ENCODE measurements around the gene ZNF660.
"Not testable (repeated sequence)": the region's sequence is repeated elsewhere in the genome, so short reads cannot be mapped to it uniquely, and the experiment has no call there.

Gene ZNF660

DNA sequence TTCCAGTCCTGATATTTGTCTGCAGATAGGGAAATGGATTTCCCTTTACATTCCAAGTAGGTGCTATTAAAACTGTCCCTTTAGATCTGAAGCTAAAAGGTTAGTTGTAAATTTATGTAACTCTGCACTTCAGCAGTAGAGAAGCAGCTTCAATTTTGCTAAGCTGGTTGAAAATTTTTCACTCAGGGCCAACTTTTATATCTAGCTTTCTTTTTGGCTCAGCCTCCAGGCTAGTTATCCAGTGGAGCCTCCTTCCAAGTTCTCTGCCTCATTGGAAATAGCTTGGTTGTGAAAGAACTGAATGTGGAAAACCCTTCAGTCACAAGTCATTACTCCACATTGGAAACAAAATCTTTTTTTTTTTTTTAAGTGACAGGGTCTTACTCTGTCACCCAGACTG lies 8.2 kb upstream of the ZNF660 start:
- TF ChIP-seq, protein P1, sequence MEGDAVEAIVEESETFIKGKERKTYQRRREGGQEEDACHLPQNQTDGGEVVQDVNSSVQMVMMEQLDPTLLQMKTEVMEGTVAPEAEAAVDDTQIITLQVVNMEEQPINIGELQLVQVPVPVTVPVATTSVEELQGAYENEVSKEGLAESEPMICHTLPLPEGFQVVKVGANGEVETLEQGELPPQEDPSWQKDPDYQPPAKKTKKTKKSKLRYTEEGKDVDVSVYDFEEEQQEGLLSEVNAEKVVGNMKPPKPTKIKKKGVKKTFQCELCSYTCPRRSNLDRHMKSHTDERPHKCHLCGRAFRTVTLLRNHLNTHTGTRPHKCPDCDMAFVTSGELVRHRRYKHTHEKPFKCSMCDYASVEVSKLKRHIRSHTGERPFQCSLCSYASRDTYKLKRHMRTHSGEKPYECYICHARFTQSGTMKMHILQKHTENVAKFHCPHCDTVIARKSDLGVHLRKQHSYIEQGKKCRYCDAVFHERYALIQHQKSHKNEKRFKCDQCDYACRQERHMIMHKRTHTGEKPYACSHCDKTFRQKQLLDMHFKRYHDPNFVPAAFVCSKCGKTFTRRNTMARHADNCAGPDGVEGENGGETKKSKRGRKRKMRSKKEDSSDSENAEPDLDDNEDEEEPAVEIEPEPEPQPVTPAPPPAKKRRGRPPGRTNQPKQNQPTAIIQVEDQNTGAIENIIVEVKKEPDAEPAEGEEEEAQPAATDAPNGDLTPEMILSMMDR (IDR thresholded peaks at IDR 0.05; ENCODE audit: poor library complexity, severe bottlenecking) = no peak
- no peaks in the 10 kb centered on the region for H3K27me3 ChIP-seq (ENCODE audit: insufficient read depth, poor library complexity, severe bottlenecking)
- no peaks in the 10 kb centered on the region for H3K36me3 ChIP-seq (ENCODE audit: low read depth)
- no peaks in the 10 kb centered on the region for H3K4me1 ChIP-seq (ENCODE audit: insufficient read depth, poor library complexity, severe bottlenecking)
- DNase-seq (ENCODE audit: low spot score) = no peak
- no peak overlapping the region for H3K4me3 ChIP-seq (ENCODE audit: severe bottlenecking)
- ATAC-seq (ENCODE audit: low read depth) = no peak
- H3K27ac ChIP-seq (ENCODE audit: poor library complexity, severe bottlenecking) = no peak overlapping the region
- H3K9me3 ChIP-seq (ENCODE audit: severe bottlenecking) = peaks cover 10% of the 10 kb centered on the region

DNA sequence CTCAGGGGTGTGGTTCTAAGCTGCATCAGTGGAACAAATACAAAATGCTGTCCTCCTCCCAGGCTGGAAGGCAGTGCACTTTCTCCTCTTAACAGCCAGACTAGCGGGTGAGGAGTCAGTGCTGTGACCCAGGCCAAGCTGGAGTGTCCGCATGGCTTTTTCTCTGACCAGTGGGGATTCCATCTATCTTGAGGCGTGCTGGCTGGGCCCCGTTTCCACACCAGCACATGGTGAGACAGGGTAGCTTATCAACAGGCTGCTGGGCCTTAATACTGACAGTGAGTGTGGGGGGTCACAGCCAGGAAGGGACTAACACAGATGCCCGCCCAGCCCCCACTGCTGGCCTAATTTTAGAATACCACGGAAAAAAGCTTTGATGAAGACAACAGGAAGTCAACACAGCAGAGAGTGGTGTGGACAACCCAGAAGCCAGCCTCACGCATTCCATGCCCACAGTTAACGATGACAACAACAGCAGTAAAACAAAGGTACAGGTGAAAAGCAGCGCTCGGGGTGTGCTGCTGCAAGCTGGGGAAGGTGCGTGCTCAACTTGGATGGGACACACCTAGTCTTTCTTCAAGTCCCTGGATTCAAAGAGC lies 7.3 kb upstream of the ZNF660 start:
- H3K4me3 ChIP-seq (ENCODE audit: severe bottlenecking); H3K27me3 ChIP-seq (ENCODE audit: insufficient read depth, poor library complexity, severe bottlenecking); ATAC-seq (ENCODE audit: low read depth): not testable (repeated sequence)

DNA sequence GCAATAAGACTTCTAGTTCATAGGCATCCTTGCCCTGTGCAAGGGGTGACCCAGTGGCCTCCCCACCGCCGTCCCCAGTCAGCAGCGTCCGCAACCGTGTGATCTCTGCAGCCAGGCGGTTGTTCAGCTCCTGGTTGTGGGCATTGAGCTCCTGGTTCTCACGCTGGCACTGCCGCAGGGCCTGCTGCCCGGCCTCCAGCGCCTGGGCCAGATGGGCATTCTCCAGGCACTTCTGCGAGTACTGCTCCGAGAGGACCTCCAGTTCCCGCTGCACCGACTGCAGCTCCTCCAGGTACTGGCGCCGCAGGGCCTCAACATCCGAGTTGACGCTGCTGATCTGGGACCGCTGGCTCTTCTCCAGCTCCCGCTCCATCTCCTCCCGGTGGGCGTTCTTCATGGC lies 6.4 kb upstream of the ZNF660 start:
- ATAC-seq (ENCODE audit: low read depth); H3K36me3 ChIP-seq (ENCODE audit: low read depth); H3K4me1 ChIP-seq (ENCODE audit: insufficient read depth, poor library complexity, severe bottlenecking); H3K27me3 ChIP-seq (ENCODE audit: insufficient read depth, poor library complexity, severe bottlenecking); H3K9me3 ChIP-seq (ENCODE audit: severe bottlenecking); H3K27ac ChIP-seq (ENCODE audit: poor library complexity, severe bottlenecking); DNase-seq (ENCODE audit: low spot score); H3K4me3 ChIP-seq (ENCODE audit: severe bottlenecking): not testable (repeated sequence)

More for the DNA sequence above, 7.3 kb upstream of the ZNF660 start:
- not testable (repeated sequence) for H3K4me1 ChIP-seq (ENCODE audit: insufficient read depth, poor library complexity, severe bottlenecking); DNase-seq (ENCODE audit: low spot score); H3K9me3 ChIP-seq (ENCODE audit: severe bottlenecking); H3K27ac ChIP-seq (ENCODE audit: poor library complexity, severe bottlenecking); H3K36me3 ChIP-seq (ENCODE audit: low read depth)

DNA sequence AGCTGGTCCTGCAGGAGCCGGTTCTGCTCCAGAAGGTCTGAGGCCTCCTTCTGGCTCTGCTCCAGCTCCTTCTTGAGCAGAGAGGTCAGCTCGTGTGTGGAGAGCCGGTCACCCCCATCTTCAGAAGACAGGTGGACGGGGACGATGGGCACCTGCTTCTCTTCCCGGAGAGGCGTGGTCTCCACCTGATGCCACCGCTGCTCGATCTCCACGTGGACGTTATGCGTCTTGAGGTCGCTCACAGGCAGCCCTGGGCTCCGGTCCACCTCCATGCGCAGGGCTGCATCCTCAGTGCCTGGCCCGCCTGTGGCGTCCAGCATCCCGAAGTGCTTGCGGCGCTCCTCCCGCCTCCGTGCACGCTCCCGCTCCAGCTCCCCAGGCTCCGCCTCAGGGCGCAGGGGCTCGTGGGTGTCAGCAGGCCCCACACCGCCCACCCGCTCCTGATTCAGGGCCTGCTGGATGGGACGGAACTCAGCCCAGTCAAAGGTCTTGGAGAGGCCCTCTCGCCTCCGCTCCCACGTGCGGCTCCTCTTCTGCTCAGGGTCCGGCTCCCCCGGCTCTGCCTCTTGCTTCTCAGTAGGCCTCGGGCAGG lies 5.7 kb upstream of the ZNF660 start:
- ATAC-seq (ENCODE audit: low read depth); H3K36me3 ChIP-seq (ENCODE audit: low read depth); DNase-seq (ENCODE audit: low spot score); H3K4me3 ChIP-seq (ENCODE audit: severe bottlenecking); H3K9me3 ChIP-seq (ENCODE audit: severe bottlenecking); H3K4me1 ChIP-seq (ENCODE audit: insufficient read depth, poor library complexity, severe bottlenecking); H3K27me3 ChIP-seq (ENCODE audit: insufficient read depth, poor library complexity, severe bottlenecking); H3K27ac ChIP-seq (ENCODE audit: poor library complexity, severe bottlenecking): not testable (repeated sequence)

DNA sequence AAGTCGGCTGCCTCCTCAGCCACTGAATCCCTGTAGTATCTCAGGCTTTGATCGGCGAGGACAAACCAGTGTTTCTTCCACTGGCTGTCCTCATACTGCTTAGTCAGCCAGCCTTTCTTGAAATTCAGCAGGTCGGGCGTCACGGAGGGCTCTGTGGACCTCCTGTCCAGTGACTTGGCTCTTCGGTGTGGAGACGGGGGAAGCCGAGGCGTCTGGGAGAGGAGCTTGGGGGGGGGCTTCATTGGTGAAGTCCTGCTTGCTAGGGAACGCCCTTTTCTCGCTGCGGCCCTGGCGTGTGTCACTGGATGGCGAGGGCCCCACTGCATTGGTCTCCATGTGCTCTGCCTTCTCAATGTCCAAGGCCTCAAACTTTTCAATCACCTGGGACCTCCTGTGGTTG lies 5.0 kb upstream of the ZNF660 start:
- not testable (repeated sequence) for H3K27ac ChIP-seq (ENCODE audit: poor library complexity, severe bottlenecking); H3K36me3 ChIP-seq (ENCODE audit: low read depth); ATAC-seq (ENCODE audit: low read depth); H3K9me3 ChIP-seq (ENCODE audit: severe bottlenecking); H3K27me3 ChIP-seq (ENCODE audit: insufficient read depth, poor library complexity, severe bottlenecking); H3K4me1 ChIP-seq (ENCODE audit: insufficient read depth, poor library complexity, severe bottlenecking); DNase-seq (ENCODE audit: low spot score); H3K4me3 ChIP-seq (ENCODE audit: severe bottlenecking)

DNA sequence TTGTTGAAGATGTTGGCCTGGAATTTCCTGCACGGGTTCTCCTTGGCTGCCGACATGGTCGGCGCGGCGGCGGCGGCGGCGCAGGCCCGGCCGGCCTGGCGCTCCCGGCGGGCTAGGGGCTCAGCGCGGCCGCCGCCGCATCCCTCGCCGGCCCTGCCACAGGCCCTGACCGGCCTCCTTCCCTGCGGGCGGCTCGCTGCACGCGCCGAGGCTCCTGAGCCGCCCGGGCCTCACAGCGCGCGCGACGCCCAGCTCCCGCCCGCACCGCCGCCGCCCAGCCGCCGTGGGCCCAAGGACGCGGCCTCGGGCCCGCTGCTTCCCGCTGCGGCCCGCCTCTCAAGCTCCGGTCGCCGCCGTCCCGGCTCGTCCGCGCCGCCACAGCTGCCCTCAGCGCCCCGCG lies 3.8 kb upstream of the ZNF660 start:
- H3K9me3 ChIP-seq (ENCODE audit: severe bottlenecking); H3K27me3 ChIP-seq (ENCODE audit: insufficient read depth, poor library complexity, severe bottlenecking); H3K4me3 ChIP-seq (ENCODE audit: severe bottlenecking); H3K36me3 ChIP-seq (ENCODE audit: low read depth); DNase-seq (ENCODE audit: low spot score); H3K27ac ChIP-seq (ENCODE audit: poor library complexity, severe bottlenecking); H3K4me1 ChIP-seq (ENCODE audit: insufficient read depth, poor library complexity, severe bottlenecking); ATAC-seq (ENCODE audit: low read depth): not testable (repeated sequence)

DNA sequence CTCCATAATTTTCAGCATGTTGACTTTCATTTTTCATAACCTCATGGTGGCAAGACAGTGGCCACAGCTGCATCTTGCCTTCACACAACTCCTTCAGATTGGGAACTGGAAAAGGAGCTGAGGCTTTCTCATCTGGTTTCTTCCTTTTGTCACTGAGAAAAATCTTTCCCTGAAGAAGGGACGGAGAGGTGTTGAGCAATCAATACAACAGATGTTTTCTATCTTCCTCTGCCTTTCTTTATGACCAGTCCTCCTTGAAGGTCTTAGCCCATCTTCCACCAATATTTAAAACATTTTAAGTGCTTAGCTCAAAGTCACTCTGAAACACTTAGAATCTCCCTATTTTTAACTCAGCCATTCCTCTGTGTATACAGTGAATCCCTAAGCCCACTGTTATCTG lies 11.9 kb downstream of the ZNF660 start:
- no peaks in the 10 kb centered on the region for H3K27me3 ChIP-seq (ENCODE audit: insufficient read depth, poor library complexity, severe bottlenecking)
- no peaks in the 10 kb centered on the region for H3K4me1 ChIP-seq (ENCODE audit: insufficient read depth, poor library complexity, severe bottlenecking)
- no peaks in the 10 kb centered on the region for H3K36me3 ChIP-seq (ENCODE audit: low read depth)
- DNase-seq (ENCODE audit: low spot score) = no peak
- H3K27ac ChIP-seq (ENCODE audit: poor library complexity, severe bottlenecking) = no peak overlapping the region
- ATAC-seq (ENCODE audit: low read depth) = no peak
- TF ChIP-seq, protein P1 (IDR thresholded peaks at IDR 0.05; ENCODE audit: poor library complexity, severe bottlenecking) = no peak
- H3K4me3 ChIP-seq (ENCODE audit: severe bottlenecking) = no peak overlapping the region
- peaks cover 4% of the 10 kb centered on the region for H3K9me3 ChIP-seq (ENCODE audit: severe bottlenecking)

Data from RWPE2 (cell line).